Esophagus muscularis mucosa (tissue), 4 donors: ENCODE measurements around the gene ITM2C. TPM values are rescaled to one million over a fixed set of nuclear protein-coding genes. Genes with fewer than 3 reads are reported as not detected.

Source experiments
- DNase-seq: peaks from one replicate; pipeline ENCODE4 v3.0.0-alpha.2; 2017; ENCODE audit errors: extremely low spot score
- H3K27ac ChIP-seq, 4 donors: fragments of 200-600 bp; sonication (generic); replicated peaks in 1 of 4; 1 replicate in 3 of 4; 2 replicates in 1 of 4; pipeline ENCODE4 v1.5.1; 2016 to 2019; ENCODE audit warnings: mild to moderate bottlenecking in 1 of 4
- H3K27me3 ChIP-seq, 4 donors: fragments of 200-600 bp; sonication (generic); one replicate each; pipeline versions ENCODE4 v1.5.1 to v1.6.0; 2016 to 2019
- H3K36me3 ChIP-seq, 4 donors: fragments of 200-600 bp; sonication (generic); one replicate each; pipeline ENCODE4 v1.5.1; 2016 to 2019
- H3K4me1 ChIP-seq, 4 donors: fragments of 200-600 bp; sonication (generic); one replicate each; pipeline ENCODE4 v1.5.1; 2016 to 2019
- H3K4me3 ChIP-seq, 4 donors: fragments of 200-600 bp; sonication (generic); 1 replicate in 2 of 4; 2 replicates in 2 of 4; pipeline ENCODE4 v1.5.1; 2016 to 2019; ENCODE audit warnings: mild to moderate bottlenecking in 4 of 4, moderate library complexity in 1 of 4
- H3K9me3 ChIP-seq, 4 donors: fragments of 200-600 bp; sonication (generic); 1 replicate in 3 of 4; 2 replicates in 1 of 4; pipeline ENCODE4 v1.5.1; 2016 to 2019
- EP300 ChIP-seq: sonication (generic); formaldehyde crosslinking; IDR thresholded peaks from one replicate; pipeline ENCODE4 v1.6.1; 2017; ENCODE audit warnings: antibody characterized with exemption
- POLR2A ChIP-seq: fragments of 450-650 bp; IDR thresholded peaks from one replicate; pipeline ENCODE4 v1.6.1; 2017; ENCODE audit warnings: antibody characterized with exemption, moderate library complexity, mild to moderate bottlenecking, low read depth
- POLR2AphosphoS5 ChIP-seq, 2 donors: sonication (generic); formaldehyde crosslinking; IDR thresholded peaks; one replicate each; pipeline ENCODE4 v1.6.1; 2017; ENCODE audit warnings: antibody characterized with exemption in 2 of 2
- WGBS: methylation state at CpG from one replicate; pipeline ENCODE4 v1.1.5; 2018; 5-methylcytosine and 5-hydroxymethylcytosine counted together
- intact Hi-C: fragments of 100-400 bp; cut with DNase I; formaldehyde crosslinking; loops from one replicate; pipeline ENCODE4 v1.15.1; 2023
- total RNA-seq, 4 donors: library from RNA; depleted of rRNA; stranded (reverse); fragments of >200 nt; gene quantifications; one replicate each; pipeline versions ENCODE4 v1.1.0 to v1.2.1, GENCODE V29; 2016
- TF ChIP-seq, protein P1 (sequence below), 3 experiments: fragments of 200-600 bp in 2 of 3; fragments of 450-650 bp in 1 of 3; sonication (generic) in 2 of 3; IDR thresholded peaks; one replicate each; pipeline ENCODE4 v1.5.1; 2017 to 2019; ENCODE audit warnings: antibody characterized with exemption in 3 of 3, mild to moderate bottlenecking in 2 of 3, moderate library complexity in 1 of 3

ITM2C gene
- total RNA-seq, 4 donors from 2014 or later: 84.0 to 145 (median 101) TPM

DNA sequence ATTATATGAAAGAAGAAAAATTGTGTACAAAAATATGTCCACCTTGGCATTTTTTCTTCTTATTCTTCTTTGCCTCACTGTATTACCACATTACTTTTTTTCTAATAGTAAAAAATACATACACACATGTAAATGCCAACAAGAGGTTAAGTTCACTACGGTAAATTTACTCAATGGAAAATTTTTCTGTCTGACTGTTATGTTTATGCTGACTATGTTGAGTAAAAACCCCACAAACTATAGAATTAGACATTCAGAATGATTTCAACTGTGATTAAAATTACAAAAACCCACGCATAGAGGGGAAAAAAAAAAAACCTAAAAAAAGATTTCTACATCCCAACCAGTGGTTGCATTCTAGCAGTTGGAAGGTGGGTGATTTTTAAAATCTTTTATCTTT lies 54.9 kb downstream of the ITM2C start:
- H3K4me1 ChIP-seq: no peaks in the 10 kb centered on the region
- 67% methylated on average over 2 of the region's 2 CpGs for WGBS
- no peaks in the 10 kb centered on the region for H3K36me3 ChIP-seq
- peaks cover 0 to 15% (median 0%) of the 10 kb centered on the region in 4 donors for H3K27me3 ChIP-seq
- no peak overlapping the region for H3K27ac ChIP-seq
- intact Hi-C loops: no loop called here
- no peak overlapping the region for H3K4me3 ChIP-seq
- no peaks in the 10 kb centered on the region for H3K9me3 ChIP-seq
- DNase-seq: no peak
- TF ChIP-seq, protein P1, sequence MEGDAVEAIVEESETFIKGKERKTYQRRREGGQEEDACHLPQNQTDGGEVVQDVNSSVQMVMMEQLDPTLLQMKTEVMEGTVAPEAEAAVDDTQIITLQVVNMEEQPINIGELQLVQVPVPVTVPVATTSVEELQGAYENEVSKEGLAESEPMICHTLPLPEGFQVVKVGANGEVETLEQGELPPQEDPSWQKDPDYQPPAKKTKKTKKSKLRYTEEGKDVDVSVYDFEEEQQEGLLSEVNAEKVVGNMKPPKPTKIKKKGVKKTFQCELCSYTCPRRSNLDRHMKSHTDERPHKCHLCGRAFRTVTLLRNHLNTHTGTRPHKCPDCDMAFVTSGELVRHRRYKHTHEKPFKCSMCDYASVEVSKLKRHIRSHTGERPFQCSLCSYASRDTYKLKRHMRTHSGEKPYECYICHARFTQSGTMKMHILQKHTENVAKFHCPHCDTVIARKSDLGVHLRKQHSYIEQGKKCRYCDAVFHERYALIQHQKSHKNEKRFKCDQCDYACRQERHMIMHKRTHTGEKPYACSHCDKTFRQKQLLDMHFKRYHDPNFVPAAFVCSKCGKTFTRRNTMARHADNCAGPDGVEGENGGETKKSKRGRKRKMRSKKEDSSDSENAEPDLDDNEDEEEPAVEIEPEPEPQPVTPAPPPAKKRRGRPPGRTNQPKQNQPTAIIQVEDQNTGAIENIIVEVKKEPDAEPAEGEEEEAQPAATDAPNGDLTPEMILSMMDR (IDR thresholded peaks at IDR 0.05): no peak
- no peak for TF ChIP-seq POLR2A

DNA sequence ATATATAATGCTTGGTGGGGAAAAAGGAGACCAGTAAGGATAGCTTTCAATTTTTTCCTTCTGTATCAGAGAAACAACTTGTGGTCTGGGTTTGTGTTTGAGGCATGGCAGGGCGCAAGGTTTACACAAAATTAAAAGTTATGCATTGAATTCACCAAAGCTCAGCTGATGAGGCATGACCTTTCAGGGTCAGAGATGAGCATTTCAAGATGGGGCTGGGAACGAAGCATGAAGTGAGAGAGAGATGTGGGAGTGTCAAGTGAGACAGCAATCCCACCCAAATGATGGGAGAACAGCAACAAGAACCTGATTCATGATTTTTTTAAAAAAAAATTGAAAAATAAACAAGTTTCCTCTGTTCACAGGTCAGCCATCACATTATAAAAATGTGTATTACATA lies 55.4 kb downstream of the ITM2C start:
- WGBS: 62% methylated on average over 2 of the region's 2 CpGs
- H3K4me3 ChIP-seq: no peak overlapping the region
- no peaks in the 10 kb centered on the region for H3K4me1 ChIP-seq
- peaks cover 0 to 10% (median 0%) of the 10 kb centered on the region in 4 donors for H3K27me3 ChIP-seq
- no peak for DNase-seq
- H3K27ac ChIP-seq: no peak overlapping the region
- no peaks in the 10 kb centered on the region for H3K36me3 ChIP-seq
- intact Hi-C loops: no loop called here
- TF ChIP-seq POLR2A (no peak), POLR2AphosphoS5 (IDR thresholded peaks at IDR 0.05) (no peak), EP300 (no peak)
- TF ChIP-seq, protein P1 (IDR thresholded peaks at IDR 0.05): no peak
- no peaks in the 10 kb centered on the region for H3K9me3 ChIP-seq

DNA sequence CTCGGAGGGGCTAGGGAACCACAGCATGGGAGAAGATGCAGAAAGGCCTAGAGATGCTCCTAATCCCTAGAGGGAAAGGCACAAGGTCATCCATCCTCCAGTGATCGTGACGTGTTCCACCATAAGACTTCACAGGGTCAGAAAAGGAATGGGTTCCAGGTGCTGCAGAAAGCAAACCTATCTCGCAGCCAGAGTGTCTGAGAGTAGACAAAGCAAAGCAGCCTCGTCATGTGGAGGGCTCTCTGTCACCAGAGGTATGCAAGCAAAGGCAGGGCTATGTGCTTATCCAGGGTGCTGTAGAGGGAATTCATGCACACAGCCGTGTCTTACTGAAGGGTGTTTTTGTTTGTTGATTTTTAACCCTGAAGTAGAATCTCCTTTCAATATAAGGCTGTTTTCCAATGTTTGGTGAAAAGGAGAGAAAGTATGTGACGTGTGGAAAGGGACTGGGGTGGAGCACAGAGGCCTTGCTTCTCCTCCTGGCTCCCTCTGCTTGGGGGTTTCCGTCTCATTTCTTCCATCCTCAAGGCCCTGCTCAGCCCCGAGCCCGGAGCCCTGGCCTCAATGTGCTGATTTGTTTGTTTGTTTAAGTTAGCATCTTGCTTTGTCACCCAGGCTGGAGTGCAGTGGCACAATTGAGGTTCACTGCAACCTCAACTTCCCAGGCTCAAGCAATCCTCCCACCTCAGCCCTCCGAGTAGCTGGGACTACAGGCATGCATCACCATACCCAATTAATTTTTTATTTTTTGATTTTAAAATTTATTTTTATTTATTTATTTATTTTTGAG lies 57.3 kb downstream of the ITM2C start:
- peaks cover 0 to 7% (median 0%) of the 10 kb centered on the region in 4 donors for H3K27me3 ChIP-seq
- intact Hi-C loops: no loop called here
- H3K4me3 ChIP-seq: no peak overlapping the region
- no peaks in the 10 kb centered on the region for H3K4me1 ChIP-seq
- WGBS: 88% methylated on average over 11 of the region's 11 CpGs
- TF ChIP-seq, protein P1 (IDR thresholded peaks at IDR 0.05): no peak
- TF ChIP-seq EP300 (no peak), POLR2A (no peak), POLR2AphosphoS5 (IDR thresholded peaks at IDR 0.05) (no peak)
- no peaks in the 10 kb centered on the region for H3K36me3 ChIP-seq
- H3K27ac ChIP-seq: no peak overlapping the region
- no peak for DNase-seq
- no peaks in the 10 kb centered on the region for H3K9me3 ChIP-seq

DNA sequence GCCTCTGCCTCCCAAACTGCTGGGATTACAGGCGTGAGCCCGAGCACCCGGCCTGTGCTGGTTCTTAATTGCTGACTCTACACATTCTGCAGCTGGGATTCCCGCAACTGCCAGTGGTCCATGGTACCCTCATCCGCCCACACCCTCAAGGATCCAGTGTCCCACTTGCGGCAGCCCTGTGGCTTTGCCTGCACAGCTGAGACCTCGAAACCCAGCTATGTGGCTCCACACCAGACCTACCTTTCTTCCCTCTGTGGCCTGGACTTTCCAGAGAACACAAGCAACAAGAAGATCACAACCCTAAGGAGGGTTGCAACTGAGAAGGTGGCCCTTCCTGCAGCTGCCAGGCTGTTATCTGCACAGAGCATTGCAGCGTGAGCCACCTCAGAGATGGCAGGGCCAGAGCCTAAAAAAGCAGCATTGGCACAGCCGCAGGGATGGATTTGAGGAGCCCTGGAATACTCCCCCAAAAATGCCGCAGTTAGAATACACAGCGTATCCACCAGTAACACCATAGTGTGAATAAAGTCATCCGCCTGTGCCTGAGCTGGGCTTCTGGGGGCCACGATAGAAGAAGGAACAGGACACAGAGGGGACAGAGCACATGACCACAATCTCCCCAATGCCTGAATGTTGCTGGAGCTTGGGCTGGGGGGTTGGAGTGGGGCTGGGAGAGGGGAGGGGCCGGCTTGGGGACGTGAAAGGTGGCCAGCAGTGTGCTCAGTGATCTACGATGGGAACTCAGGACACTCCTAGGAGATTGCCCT lies 58.4 kb downstream of the ITM2C start:
- no peaks in the 10 kb centered on the region for H3K9me3 ChIP-seq
- DNase-seq: no peak
- no peaks in the 10 kb centered on the region for H3K36me3 ChIP-seq
- intact Hi-C loops: no loop called here
- H3K27me3 ChIP-seq: peaks cover 0 to 7% (median 0%) of the 10 kb centered on the region in 4 donors
- no peaks in the 10 kb centered on the region for H3K4me1 ChIP-seq
- 90% methylated on average over 15 of the region's 16 CpGs for WGBS
- H3K4me3 ChIP-seq: no peak overlapping the region
- TF ChIP-seq POLR2AphosphoS5 (IDR thresholded peaks at IDR 0.05): no peak
- no peak for TF ChIP-seq EP300
- no peak for TF ChIP-seq POLR2A
- TF ChIP-seq, protein P1 (IDR thresholded peaks at IDR 0.05): no peak
- no peak overlapping the region for H3K27ac ChIP-seq
